D341Med (cell line): ENCODE results near the gene ZNF320.
A peak's percentile ranks its signal among the peaks of the same experiment; 100 is the strongest.
"Not testable (repeated sequence)": the region's sequence is repeated elsewhere in the genome, so short reads cannot be mapped to it uniquely, and the experiment has no call there.

ENCODE experiments used
- DNase-seq: peaks from one replicate; pipeline ENCODE4 v3.0.0; 2012; ENCODE audit warnings: low spot score

ZNF320 gene

DNA sequence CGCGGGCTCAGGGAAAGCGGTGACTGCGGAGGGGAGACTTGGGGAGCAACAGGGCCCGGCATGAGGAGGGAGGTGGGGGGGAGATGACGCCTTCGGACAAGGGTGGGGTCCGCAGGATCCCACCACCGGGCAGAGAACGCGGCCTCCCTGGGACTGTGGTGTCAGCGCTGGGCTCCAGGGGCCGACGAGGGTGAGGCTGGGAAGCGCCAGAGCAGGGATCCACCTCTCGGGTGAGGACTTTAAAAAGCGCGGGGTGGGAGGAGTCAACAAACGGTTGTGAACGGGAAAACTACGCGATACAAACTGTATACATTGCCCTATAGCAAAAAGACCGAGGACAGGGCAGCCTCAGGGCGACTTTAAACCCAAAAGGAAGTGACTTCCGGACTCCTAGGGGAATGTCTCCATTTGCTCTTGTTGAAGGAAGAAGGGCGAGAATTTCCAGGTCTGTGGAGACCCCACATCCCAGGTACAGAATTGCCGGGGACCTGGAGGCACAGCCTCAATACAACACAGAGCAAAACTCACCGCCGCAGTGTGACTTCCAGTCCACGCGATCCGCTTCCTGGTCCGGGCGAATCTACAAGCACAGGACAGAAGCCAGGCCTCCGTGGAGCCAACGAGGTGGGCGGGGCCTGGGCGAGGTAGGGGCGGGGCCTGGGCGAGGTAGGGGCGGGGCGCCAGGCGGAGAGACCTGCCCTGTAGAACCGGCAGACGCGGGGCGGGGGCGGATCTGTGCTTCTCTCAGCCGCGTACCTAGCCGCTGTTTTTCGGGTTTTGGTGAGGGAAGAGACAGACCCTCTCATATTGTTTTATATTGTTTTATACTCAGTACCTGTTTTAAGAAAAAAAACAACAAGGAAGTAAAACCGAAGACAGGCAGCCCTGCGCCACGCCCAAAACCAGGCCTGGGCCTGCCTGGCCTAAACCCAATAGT is 25.7 kb upstream of the ZNF320 start, which contains the start of gene ZNF888:
ZNF888 (minus strand) TSS at position 588 of the 937 bp plus-strand sequence. CDS start 5,555 bp downstream, outside the sequence.
- DNase-seq, result peak; percentile 94

DNA sequence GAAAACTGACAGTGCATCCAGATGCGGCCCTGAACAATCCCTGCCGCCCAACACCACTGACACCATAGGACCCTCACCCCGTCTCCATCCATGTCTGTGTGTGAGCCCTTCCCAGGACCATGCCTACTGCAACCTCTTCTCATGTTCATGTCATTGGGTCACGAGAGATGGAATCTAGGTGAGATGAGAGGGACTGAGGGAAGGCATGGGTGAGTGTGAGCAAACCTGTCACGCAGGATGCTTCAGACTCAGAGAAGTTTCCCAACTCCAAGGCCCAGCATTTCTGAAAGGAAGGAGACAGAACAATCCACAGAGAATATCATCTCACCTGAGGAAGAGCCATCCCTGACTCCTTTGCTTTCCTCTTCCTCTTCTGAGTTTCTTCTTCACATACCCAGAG is 20.1 kb upstream of the ZNF320 start:
- no peak for DNase-seq

DNA sequence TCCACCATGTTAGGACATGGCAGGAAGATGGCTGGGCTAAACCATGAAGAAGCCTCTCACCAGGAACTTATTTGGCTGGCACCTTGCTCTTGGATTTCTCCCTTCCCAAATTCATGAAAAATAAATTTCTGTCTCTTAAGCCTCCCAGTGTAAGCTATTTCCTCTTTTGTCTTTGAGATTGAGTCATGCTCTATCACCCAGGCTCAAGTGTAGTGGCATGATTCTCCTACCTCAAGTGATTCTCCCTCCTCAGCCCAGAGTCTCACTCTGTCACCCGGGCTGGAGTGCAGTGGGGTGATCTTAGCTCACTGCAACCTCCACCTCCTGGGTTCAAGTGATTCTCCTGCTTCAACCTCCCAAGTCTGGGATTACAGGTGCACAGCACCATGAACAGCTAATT is 13.2 kb upstream of the ZNF320 start:
- DNase-seq, result no peak

DNA sequence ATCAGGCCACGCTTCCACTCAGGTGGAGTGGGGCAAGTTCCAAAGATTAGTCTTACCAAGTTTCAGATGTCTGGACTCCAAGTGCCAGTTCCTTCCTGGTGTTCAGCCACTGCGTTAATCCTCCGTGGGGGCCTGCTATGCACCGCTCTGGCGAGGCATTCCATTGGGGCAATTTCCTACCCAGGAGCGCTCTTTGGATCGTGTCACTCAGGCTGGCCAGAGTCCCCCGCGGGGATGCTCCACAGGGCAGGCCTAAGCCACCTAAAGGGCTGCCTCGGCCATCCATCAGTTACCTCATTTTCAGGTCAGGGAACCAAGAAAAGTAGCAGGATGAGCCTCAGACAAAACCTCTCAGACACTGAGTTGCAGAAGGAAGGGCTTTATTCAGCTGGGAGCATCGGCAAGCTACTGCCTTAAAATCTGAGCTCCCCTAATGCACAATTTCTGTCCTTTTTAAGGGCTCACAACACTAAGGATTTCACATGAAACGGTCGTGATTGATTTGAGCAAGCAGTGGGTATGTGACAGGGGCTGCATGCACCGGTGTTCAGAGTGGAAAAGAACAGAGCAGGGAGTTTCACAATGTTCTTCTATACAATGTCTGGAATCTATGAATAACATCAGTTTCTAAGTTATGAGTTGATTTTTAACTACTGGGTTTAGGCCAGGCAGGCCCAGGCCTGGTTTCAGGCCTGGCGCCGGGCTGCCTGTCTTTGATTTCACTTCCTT is 6.8 kb upstream of the ZNF320 start:
- not testable (repeated sequence) for DNase-seq

DNA sequence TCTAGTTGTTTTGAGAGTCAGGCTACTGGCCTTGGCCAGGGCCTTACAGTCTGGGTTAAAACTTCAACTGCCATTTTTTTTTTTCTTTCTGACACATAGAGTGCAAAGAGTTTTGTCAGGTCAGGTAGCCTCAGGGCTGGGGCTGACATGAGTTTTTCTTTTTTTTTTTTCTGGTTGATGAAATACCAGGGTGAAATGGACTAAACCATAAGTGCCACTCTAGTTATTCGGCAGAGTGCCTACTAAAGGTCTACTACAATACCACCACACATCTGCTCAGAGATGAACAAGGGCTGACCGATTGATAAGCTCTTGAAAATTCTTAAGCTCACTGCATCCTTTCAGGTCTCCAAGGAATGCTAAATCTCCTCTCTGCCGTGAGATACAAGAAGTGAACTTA is 4.4 kb upstream of the ZNF320 start:
- no peak for DNase-seq

DNA sequence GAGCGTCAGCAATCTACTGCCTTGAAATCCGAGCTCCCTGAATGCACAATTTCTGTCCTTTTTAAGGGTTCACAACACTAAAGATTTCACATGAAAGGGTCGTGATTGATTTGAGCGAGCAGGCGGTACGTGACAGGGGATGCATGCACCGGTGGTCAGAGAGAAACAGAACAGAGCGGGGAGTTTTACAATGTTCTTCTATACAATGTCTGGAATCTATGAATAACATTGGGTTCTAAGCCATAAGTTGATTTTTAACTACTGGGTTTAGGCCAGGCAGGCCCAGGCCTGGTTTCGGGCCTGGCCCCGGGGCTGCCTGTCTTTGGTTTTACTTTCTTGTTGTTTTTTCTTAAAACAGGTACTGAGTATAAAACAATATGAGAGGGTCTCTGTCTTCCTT is 1.2 kb upstream of the ZNF320 start:
- DNase-seq, result not testable (repeated sequence)

DNA sequence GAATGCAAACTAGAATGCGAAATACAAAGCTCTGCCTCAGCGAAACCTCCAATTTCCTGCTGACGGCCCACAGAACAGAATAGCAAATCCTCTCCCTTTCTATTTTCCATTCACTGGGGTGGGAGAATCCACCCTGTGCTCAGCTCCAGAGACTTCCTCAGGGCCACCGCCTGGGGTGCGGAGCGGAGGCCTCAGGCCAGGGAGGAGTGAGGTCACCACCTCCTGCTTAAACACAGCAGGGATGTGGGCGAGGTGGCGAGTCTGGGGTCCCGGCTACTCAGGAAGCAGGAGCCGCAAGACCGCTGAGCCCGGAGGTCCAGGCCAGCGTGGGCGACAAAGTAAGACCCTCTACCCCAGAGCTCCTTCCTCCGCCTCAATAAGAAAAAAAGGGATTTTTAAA is 666 bp upstream of the ZNF320 start:
- peak; percentile 17 for DNase-seq

DNA sequence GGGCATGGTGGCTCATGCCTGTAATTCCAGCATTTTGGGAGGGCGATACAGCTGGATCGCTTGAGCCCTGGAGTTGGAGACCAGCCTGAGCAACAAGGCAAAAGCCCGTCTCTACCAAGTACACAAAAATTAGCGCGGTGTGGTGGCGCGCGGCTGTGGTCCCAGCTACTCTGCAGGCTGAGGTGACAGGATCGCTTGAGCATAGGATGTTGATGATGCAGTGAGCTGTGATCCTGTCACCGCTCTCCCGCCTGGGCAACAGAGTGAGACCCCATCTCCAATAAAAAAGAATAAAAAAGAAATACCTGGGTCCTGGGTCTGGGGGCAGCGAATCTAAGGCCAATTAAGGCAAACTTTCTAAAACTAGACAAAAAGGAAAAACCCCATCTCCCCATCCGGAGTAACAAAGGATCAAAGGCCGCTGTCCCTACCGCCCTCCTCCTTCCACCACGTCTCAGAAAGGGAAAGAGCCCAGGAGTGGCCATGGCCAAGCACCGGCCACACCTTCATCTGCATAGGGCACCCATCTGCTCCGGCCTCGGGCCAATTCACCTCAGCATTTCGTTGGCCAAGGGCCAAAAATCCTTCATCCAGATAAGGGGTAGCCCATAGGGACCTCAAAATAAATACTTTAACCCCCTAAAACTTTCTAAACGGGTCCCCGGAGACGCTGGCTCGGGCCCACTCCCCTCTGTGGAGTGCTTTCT is 851 bp downstream of the ZNF320 start:
- no peak for DNase-seq

DNA sequence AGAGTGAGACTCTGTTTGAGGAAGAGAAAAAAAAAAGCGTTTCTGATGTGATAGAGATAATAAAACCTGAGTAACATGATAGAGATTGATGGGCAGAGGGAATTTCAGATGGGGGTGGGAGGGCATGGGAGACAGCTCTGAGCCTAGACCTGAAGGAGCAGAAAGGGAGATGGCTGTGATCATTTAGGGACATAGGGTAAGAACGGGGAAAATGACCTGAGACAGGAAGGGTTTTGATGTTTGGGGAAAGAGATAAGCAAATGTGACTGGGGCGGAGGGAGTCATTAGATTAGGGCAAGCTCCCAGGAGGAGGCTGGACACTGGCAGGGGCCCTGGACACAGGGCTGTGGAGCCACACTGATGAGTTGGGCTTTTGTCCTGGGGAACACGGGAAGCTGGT is 6.1 kb downstream of the ZNF320 start:
- no peak for DNase-seq

DNA sequence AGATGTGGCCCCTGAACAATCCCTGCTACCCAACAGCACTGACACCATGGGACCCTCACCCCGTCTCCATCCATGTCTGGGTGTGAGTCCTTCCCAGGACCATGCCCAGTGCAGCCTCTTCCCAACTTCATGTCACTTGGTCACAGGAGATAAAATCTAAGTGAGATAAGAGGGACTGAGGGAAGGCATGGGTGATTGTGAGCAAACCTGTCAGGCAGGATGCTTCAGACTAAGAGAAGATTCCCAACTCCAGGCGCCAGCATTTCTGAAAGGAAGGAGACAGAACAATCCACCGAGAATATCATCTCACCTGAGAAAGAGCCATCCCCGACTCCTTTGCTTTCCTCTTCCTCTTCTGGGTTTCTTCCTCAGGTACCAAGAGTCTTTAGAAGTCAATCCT is 7.5 kb downstream of the ZNF320 start:
- DNase-seq, result no peak

DNA sequence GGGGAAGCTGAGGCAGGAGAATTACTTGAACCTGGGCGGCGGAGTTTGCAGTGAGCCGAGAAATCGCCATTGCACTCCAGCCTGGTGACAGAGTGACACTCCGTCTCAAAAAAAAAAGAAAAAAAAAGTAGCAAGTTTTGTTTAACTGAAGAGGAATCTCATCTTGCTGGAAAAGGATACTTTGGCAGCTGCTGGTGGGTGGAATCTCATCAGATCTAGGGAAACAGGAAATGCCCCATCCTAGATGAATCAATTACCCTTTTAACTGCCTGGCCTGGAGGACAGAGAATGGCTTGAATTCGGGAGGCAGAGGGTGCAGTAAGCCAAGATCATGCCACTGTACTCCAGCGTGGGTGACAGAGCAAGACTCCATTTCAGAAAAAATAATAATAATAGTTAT is 8.4 kb downstream of the ZNF320 start:
- no peak for DNase-seq

DNA sequence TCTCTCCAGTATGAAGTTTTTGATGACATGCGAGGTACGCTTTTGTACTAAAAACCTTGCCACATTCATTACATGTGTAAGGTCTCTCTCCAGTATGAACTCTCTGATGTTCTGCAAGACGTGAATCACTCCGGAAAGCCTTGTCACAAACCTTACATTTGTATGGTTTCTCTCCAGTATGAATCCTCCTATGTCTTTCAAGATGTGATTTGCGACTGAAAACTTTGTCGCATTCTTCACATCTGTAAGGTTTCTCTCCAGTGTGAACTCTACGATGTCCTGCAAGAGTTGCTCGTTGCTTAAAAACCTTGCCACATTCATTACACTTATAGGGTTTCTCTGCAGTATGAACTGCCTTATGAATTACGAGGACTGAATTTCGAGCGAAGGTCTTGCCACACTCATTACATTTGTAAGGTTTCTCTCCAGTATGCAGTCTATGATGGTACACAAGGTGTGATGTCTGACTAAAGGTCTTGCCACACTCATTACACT is 16.5 kb downstream of the ZNF320 start:
- no peak for DNase-seq

DNA sequence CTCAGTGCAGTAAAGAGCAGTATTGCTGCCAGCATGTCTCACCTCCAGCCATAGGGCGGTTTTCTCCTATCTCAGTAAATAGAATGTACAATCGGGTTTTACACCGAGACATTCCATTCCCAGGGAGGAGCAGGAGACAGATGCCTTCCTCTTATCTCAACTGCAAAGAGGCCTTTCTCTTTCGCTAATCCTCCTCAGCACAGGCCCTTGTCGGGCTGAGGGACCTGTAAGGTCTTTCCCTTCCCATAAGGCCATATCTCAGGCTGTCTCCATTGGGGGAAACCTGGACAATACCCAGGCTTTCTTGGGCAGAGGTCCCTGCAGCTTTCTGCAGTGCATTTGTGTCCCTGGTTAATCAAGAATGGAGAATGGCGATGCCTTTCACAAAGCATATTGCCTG is 24.4 kb downstream of the ZNF320 start:
- not testable (repeated sequence) for DNase-seq

DNA sequence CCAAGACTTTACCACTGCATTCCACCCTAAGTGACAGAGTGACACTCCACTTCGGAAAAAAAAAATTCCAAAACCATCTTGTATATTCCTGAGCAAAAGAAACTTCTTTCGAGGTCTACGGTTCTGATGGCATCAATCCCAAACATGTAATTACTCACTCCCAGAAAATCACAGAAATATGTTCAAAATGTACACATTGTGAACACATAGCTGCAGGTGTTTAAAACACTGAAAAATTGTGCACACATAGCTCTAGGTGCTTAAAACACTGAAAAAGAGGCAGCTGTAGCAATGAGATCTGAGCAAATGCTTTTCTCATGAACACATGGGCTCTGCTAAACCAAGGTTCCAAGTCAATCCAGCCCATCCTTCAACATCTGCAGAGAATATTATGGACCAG is 26.0 kb downstream of the ZNF320 start:
- no peak for DNase-seq

DNA sequence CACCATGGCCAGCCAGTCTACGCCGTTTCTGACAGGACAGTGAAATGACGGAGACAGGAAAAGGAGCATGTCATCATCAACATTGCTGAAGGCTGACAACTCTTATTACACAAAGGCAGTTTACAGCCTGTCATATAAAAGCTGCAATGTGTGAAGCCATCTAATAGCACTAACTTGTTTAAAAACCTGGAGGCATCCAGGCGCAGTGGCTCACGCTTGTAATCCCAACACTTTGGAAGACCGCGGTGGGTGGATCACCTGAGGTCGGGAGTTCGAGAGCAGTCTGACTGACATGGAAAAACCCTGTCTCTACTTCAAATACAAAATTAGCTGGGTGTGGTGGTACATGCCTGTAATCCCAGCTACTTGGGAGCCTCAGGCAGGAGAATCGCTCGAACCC is 29.4 kb downstream of the ZNF320 start:
- DNase-seq, result not testable (repeated sequence)

DNA sequence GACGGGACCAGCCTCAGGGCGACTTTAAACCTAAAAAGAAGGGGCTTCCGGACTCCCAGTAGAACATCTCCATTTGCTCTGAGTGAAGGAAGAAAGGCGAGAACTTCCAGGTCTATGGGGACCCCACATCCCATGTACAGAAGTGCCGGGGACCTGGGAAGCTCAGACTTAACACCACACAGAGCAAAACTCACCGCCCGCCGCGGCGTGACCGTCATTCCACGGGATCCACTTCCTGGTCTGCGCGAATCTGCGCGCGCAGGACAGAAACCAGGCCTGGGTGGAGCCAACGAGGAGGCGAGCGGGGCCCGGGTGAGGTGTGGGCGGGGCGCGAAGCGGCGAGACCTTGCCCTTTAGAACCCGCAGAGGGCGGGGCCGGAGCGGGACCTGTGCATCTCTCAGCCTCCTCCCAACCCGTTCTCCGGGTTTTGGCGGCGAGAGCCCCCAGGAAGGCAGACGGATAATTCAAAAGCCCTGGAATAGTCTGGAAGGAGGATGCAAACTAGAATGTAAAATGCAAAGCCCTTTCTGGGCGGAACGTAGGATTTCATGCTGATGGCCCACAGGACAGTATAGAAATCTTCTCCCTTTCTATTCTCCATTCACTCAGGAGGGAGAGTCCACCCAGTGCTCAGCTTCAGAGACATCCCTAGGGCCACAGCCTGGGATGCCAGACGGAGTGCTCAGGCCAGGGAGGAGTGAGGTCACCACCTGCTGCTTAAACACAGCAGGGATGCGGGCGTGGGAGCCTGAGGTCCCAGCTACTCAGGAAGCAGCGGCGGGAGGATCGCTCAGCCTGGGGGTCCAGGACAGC is 39.9 kb downstream of the ZNF320 start, which contains the start of gene ZNF468:
ZNF468 (minus strand) TSS at position 242 of the 814 bp plus-strand sequence. CDS start 3,347 bp downstream, outside the sequence.
- DNase-seq, result peak; percentile 74

DNA sequence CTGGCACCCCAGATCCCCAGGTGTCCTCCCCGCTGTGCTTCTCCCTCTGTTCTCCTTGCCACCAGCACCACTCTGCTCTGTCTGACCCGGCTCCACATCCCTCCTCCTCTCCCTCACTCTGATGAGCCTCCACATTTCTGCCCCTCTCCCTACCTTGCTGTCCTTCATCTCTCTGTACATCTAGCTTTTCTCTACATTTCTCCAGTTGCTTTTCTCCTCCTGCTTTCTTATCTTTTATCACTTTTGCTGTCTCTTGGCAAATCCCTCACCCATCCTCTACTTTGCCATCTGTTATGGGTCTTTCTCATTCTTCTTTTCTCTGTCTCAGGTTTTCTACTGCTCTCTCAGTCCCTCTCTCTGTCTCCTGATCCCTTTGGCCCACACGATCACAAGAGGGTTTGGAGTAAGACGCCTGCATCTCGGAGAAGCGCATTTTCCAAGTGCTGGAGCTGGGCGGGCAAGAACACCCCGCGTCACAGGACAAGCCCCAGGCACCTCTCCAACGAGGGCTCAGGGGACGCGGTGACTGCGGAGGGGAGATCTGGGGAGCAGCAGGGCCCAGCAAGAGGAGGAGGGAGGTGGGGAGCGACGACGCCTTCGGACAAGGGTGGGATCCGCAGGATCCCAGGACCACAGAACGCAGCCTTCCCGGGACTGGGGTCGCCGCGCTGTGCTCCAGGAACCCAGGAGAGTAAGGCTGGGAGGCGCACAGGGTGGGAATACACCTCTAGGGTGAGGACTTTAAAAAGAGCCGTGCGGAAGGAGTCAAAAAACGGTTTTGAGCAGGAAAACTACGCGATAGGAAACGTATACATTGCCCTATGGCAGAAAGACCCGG is 40.7 kb downstream of the ZNF320 start:
- DNase-seq, result peak; percentile 27
